NCI-H345 treated with DMSO at 0.1 percent for 48 hours (cell line): ENCODE data around the gene PLET1.
"Not testable (repeated sequence)": the region's sequence is repeated elsewhere in the genome, so short reads cannot be mapped to it uniquely, and the experiment has no call there.

Experiments
- DNase-seq: peaks from one replicate; lab custom pipeline; 2025; ENCODE audit not compliant: unreplicated experiment; lab: John Stamatoyannopoulos, UW

The PLET1 gene

GRCh38 chr11:112215621-112216020, 45.0 kb downstream of the PLET1 start:
- DNase-seq = no peak

GRCh38 chr11:112213753-112214152, 46.9 kb downstream of the PLET1 start:
- DNase-seq = no peak

- DNase-seq = no peak
Measured at GRCh38 chr11:112212710-112213109, 48.0 kb downstream of the PLET1 start.

- no peak for DNase-seq
Measured at GRCh38 chr11:112212290-112212689, 48.4 kb downstream of the PLET1 start.

GRCh38 chr11:112211536-112211935, 49.1 kb downstream of the PLET1 start:
- DNase-seq = no peak

- no peak for DNase-seq
Measured at GRCh38 chr11:112210890-112211289, 49.8 kb downstream of the PLET1 start.

- DNase-seq = no peak
Measured at GRCh38 chr11:112206071-112206470, 54.6 kb downstream of the PLET1 start.

- no peak for DNase-seq
Measured at GRCh38 chr11:112200252-112200651, 60.4 kb downstream of the PLET1 start.

- DNase-seq = not testable (repeated sequence)
Measured at GRCh38 chr11:112199101-112199500, 61.6 kb downstream of the PLET1 start.
